HL-60 (cell line): ENCODE data around the gene DDI2.

ENCODE experiments used
- GABPA ChIP-seq: IDR thresholded peaks from 2 replicates; pipeline ENCODE4 v1.6.1; 2012; ENCODE audit warnings: low read depth
- POLR2AphosphoS5 ChIP-seq: IDR thresholded peaks from 2 replicates; pipeline ENCODE4 v1.6.1; 2012; ENCODE audit warnings: low read depth
- SPI1 ChIP-seq: IDR thresholded peaks from 2 replicates; pipeline ENCODE4 v1.6.1; 2012; ENCODE audit warnings: low read depth, mild to moderate bottlenecking, borderline replicate concordance
- TF ChIP-seq, protein P1 (sequence below): IDR thresholded peaks from one replicate; pipeline ENCODE4 v1.5.1; 2011; ENCODE audit warnings: low read length, control low read depth, inconsistent platforms; ENCODE audit not compliant: insufficient read depth
- TF ChIP-seq, protein P2 (sequence below): IDR thresholded peaks from 2 replicates; pipeline ENCODE4 v1.6.1; 2012; ENCODE audit warnings: low read depth; ENCODE audit not compliant: insufficient replicate concordance

DNA sequence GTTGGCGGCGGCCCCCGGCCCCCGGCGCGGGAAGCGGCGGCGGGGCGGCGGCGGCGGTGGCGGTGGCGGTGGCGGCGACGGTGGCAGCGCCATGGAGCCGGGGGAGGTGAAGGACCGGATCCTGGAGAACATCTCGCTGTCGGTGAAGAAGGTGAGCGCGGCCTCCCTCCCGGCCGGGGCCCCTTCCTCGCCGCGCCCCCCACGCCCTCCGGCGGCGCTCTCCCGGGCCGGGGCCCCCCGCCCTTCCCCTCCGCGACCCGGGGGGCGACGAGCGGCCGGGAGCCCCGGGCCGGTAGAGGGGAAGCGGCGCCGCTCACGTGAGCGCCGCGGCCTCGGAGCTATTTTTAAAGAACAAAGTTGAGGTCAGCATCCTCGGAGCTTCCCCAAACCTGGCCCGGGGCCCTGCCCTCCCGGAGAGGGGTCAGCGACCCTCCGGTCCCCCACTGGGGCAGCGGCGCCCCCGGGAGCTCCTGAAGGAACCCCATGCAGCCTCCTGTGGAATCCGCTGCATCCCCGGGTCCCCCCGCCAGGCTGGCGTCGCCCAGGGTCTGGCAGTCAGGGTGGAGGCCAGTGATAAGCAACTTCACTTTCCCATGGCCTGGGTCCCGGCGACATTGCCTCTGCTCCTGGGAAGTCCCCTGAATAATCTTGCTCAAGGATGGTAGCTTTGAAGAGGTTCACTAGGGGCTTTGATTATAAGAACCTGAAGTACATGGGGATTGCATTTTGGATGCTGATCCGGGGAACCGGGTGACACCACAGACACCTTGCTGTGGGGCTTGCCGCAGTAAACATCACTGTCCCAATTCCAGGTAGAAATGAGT lies 67.4 kb downstream of the DDI2 start:
- TF ChIP-seq, protein P1, sequence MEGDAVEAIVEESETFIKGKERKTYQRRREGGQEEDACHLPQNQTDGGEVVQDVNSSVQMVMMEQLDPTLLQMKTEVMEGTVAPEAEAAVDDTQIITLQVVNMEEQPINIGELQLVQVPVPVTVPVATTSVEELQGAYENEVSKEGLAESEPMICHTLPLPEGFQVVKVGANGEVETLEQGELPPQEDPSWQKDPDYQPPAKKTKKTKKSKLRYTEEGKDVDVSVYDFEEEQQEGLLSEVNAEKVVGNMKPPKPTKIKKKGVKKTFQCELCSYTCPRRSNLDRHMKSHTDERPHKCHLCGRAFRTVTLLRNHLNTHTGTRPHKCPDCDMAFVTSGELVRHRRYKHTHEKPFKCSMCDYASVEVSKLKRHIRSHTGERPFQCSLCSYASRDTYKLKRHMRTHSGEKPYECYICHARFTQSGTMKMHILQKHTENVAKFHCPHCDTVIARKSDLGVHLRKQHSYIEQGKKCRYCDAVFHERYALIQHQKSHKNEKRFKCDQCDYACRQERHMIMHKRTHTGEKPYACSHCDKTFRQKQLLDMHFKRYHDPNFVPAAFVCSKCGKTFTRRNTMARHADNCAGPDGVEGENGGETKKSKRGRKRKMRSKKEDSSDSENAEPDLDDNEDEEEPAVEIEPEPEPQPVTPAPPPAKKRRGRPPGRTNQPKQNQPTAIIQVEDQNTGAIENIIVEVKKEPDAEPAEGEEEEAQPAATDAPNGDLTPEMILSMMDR = no peak
- no peak for TF ChIP-seq POLR2AphosphoS5
- TF ChIP-seq GABPA = no peak
- TF ChIP-seq, protein P2, sequence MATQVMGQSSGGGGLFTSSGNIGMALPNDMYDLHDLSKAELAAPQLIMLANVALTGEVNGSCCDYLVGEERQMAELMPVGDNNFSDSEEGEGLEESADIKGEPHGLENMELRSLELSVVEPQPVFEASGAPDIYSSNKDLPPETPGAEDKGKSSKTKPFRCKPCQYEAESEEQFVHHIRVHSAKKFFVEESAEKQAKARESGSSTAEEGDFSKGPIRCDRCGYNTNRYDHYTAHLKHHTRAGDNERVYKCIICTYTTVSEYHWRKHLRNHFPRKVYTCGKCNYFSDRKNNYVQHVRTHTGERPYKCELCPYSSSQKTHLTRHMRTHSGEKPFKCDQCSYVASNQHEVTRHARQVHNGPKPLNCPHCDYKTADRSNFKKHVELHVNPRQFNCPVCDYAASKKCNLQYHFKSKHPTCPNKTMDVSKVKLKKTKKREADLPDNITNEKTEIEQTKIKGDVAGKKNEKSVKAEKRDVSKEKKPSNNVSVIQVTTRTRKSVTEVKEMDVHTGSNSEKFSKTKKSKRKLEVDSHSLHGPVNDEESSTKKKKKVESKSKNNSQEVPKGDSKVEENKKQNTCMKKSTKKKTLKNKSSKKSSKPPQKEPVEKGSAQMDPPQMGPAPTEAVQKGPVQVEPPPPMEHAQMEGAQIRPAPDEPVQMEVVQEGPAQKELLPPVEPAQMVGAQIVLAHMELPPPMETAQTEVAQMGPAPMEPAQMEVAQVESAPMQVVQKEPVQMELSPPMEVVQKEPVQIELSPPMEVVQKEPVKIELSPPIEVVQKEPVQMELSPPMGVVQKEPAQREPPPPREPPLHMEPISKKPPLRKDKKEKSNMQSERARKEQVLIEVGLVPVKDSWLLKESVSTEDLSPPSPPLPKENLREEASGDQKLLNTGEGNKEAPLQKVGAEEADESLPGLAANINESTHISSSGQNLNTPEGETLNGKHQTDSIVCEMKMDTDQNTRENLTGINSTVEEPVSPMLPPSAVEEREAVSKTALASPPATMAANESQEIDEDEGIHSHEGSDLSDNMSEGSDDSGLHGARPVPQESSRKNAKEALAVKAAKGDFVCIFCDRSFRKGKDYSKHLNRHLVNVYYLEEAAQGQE = no peak
- TF ChIP-seq SPI1 = no peak
